G401.6 (cell line): ENCODE results near the gene KCNT1.

Experiments used
- FAIRE-seq: peaks from 2 replicates; lab custom pipeline; 2012; peaks lifted over from hg19 to GRCh38; lab: Jason Lieb, UNC

KCNT1 gene

DNA sequence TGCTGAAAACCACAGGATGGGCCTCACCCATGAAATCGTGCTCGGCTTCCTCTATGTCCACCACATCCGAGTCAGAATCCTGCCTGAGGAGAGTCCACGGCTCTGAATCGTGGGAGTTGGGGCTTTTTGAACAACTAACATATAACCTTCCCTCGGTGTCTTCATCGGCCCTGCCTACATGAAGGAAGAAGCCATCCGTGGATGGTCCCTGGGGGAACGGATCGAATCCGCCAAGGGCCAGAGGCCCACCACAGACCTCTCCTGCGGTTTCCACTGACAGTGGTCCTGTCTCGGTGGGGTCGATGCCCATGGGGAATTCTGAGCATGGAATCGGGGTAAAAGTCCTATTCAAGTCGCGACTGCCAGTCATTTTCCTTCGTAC is 120.4 kb downstream of the KCNT1 start:
- FAIRE-seq = no peak

DNA sequence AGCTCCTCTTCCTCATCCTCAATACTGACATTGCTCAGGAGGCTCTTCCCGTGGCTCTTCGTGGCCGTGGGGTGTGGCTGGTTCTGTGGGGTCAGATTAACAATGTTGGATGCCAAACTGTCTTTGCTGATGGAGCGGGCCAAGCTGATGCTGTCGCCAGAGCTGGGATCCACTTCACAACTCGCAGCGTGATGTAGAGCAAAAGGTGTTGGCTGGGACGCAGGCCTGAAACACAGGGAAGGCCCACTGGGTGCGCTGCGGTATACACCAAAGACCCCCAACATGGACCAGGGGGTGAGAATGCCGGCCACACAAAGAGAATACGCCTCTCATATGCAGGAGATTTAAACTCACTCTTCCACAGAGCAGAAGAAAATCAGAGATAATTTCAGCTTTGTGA is 121.1 kb downstream of the KCNT1 start:
- no peak for FAIRE-seq

DNA sequence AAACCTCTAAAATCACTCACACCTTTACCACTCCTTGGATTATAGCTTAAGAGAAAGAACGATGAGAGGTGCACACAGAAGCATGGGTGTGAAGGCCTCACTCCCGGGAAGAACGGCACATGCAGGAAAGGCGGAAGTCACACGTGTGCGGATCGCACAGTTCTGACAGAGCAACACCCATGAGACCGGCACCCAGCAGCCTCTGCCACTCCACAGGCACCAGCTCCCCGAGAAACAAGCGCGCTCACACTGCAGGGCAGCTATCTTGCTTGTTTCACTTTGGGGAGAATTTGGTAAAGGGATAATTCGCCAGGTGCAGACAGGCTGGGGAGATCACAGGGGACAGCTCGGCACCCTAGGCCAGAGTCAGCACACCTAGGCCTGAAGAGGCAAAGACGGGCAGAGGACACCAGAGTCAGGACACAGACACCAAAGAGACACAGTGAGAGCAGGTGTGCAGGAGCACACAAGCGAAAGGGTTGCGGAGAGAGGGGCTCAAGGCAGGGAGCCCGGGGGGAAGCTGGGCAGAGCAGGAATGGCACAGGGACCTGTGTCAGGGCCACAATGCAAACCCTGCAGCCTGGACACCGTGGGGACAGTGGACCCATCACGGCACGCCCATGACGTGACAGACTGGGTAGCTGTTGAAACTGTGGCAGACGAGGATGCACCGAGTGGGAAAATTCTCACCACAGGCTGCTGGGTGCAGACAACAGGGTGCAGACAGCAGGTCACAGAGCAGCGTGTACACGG is 123.6 kb downstream of the KCNT1 start:
- FAIRE-seq = no peak

- no peak for FAIRE-seq
Measured at GRCh38 chr9:135826188-135826545, 124.2 kb downstream of the KCNT1 start.

- FAIRE-seq = no peak
Measured at GRCh38 chr9:135827301-135827700, 125.3 kb downstream of the KCNT1 start.

- no peak for FAIRE-seq
Measured at GRCh38 chr9:135827866-135828580, 126.0 kb downstream of the KCNT1 start.

- no peak for FAIRE-seq
Measured at GRCh38 chr9:135828656-135829055, 126.7 kb downstream of the KCNT1 start.

DNA sequence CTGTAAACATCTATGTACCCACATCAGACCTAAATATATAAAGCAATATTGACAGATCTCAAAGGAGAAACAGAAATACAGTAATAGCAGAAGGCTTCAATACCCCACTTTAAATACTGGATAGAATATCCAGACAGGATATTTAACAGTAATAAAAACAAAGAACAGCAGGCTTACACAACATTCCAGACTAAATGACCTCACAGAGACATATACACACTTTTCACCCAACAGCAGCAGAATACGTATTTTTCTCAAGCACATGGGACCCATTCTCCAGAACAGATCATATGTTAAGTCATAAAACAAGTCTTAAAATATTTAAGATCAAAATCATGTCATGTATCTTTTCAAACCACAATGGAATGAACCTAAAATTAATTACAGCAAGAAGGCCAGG is 128.5 kb downstream of the KCNT1 start:
- no peak for FAIRE-seq

- FAIRE-seq = no peak
Measured at GRCh38 chr9:135833864-135834263, 131.9 kb downstream of the KCNT1 start.

DNA sequence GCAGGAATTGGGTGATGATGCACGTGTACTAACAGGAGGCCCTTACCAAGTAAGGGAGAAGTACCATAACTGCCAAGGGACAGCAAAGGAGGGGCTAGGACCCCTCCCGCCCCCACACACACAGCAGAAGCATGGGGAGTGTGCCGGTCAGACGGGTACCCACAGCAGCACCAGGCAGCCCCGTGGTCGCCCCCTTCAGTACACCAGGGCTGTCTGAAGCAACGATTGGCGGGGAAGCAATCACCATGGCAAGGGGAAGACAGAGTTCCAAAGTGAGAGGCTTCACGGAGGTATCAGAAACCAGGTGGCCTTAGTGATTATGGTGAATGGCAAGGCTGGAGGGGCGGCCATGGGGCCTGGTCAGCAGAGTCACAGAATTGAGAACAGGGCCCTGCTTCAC is 133.1 kb downstream of the KCNT1 start:
- no peak for FAIRE-seq

- no peak for FAIRE-seq
Measured at GRCh38 chr9:135839516-135839915, 137.5 kb downstream of the KCNT1 start.

GRCh38 chr9:135840107-135840506 is 138.1 kb downstream of the KCNT1 start:
- no peak for FAIRE-seq

GRCh38 chr9:135840539-135840938 is 138.6 kb downstream of the KCNT1 start:
- no peak for FAIRE-seq
